Testis (tissue), 3 donors: ENCODE measurements around the gene ZNF653. TPM values are rescaled to one million over a fixed set of nuclear protein-coding genes. Genes with fewer than 3 reads are reported as not detected.
A peak's percentile ranks its signal among the peaks of the same experiment; 100 is the strongest.

ENCODE experiments used
- DNase-seq: peaks from one replicate; pipeline ENCODE4 v3.0.0-alpha.2; 2019
- H3K27ac ChIP-seq, 2 donors: fragments of 200-600 bp; sonication (generic); one replicate each; pipeline ENCODE4 v1.5.1; 2019
- H3K27me3 ChIP-seq: fragments of 200-600 bp; sonication (generic); one replicate; pipeline ENCODE4 v1.5.1; 2019
- H3K36me3 ChIP-seq: fragments of 200-600 bp; sonication (generic); one replicate; pipeline ENCODE4 v1.5.1; 2017; ENCODE audit warnings: low read depth; ENCODE audit errors: missing control alignments
- H3K4me1 ChIP-seq: fragments of 200-600 bp; sonication (generic); one replicate; pipeline ENCODE4 v1.5.1; 2019
- H3K4me3 ChIP-seq, 2 donors: fragments of 200-600 bp; sonication (generic); one replicate each; pipeline ENCODE4 v1.5.1; 2017 to 2019
- H3K9me3 ChIP-seq: fragments of 200-600 bp; sonication (generic); one replicate; pipeline ENCODE4 v1.5.1; 2017
- CTCF ChIP-seq, 3 experiments: fragments of 450-650 bp in 2 of 3; fragments of 200-600 bp in 1 of 3; sonication (generic) in 1 of 3; IDR thresholded peaks; one replicate each; pipeline ENCODE4 v1.5.1; 2016 to 2019; ENCODE audit warnings: antibody characterized with exemption in 3 of 3, mild to moderate bottlenecking in 2 of 3, moderate library complexity in 1 of 3
- POLR2A ChIP-seq: fragments of 450-650 bp; IDR thresholded peaks from one replicate; pipeline ENCODE4 v1.6.1; 2017; ENCODE audit warnings: antibody characterized with exemption, mild to moderate bottlenecking, moderate library complexity
- WGBS, 2 donors: methylation state at CpG; one replicate each; pipeline ENCODE4 v1.1.5; 2018; 5-methylcytosine and 5-hydroxymethylcytosine counted together
- intact Hi-C: fragments of 100-400 bp; cut with DNase I; formaldehyde crosslinking; loops from one replicate; pipeline ENCODE4 v1.15.1; 2023; ENCODE audit warnings: low total_unique reads
- polyA plus RNA-seq: library from polyadenylated mRNA; stranded (reverse); fragments of 350-450 nt; fragmentation: Illumina TruSeq; extraction: RNeasy Lipid Tissue Mini Kit (QIAGEN cat#74804); gene quantifications from one replicate; pipeline ENCODE4 v1.2.3, GENCODE V29; 2014; ENCODE audit warnings: low read depth, low replicate concordance; ENCODE audit not compliant: insufficient read depth
- total RNA-seq, 2 donors: library from RNA; depleted of rRNA; stranded (reverse); fragments of >200 nt; gene quantifications; one replicate each; pipeline ENCODE4 v1.2.3, GENCODE V29; 2016

Gene ZNF653
- total and polyA plus RNA-seq, 3 donors from 2014 or later = 36.8 to 53.3 (median 45.9) TPM

GRCh38 chr19:11541238-11541637, 35.6 kb upstream of the ZNF653 start:
- no peak overlapping the region for H3K4me3 ChIP-seq

GRCh38 chr19:11540645-11541044, 35.0 kb upstream of the ZNF653 start:
- H3K36me3 ChIP-seq = no peaks in the 10 kb centered on the region
- intact Hi-C loops = no loop called here
- no peaks in the 10 kb centered on the region for H3K9me3 ChIP-seq
- no peak overlapping the region for H3K4me3 ChIP-seq
- peak overlapping the region; percentile 81 to 90 for H3K27ac ChIP-seq
- peaks cover 14% of the 10 kb centered on the region for H3K4me1 ChIP-seq
- no peak for DNase-seq
- 77 to 89% methylated on average over 3 to 5 of the region's 5 CpGs for WGBS, 2 donors
- H3K27me3 ChIP-seq = no peaks in the 10 kb centered on the region
- TF ChIP-seq CTCF (IDR thresholded peaks at IDR 0.05) (no peak), POLR2A (no peak)

More at GRCh38 chr19:11541238-11541637, 35.6 kb upstream of the ZNF653 start:
- H3K4me1 ChIP-seq = peaks cover 12% of the 10 kb centered on the region
- H3K9me3 ChIP-seq = no peaks in the 10 kb centered on the region
- no peaks in the 10 kb centered on the region for H3K27me3 ChIP-seq
- intact Hi-C loops = no loop called here
- TF ChIP-seq POLR2A (no peak), CTCF (IDR thresholded peaks at IDR 0.05) (no peak)
- DNase-seq = no peak
- 84 to 85% methylated on average over 3 of the region's 3 CpGs for WGBS, 2 donors
- H3K36me3 ChIP-seq = no peaks in the 10 kb centered on the region
- peak overlapping the region in 1 of 2 donors; percentile 90 for H3K27ac ChIP-seq

GRCh38 chr19:11539495-11540365, 34.1 kb upstream of the ZNF653 start:
- TF ChIP-seq CTCF (IDR thresholded peaks at IDR 0.05) (no peak), POLR2A (no peak)
- no peaks in the 10 kb centered on the region for H3K36me3 ChIP-seq
- DNase-seq = peak; percentile 57
- H3K4me1 ChIP-seq = peaks cover 19% of the 10 kb centered on the region
- peak overlapping the region; percentile 47 to 58 for H3K4me3 ChIP-seq
- H3K27me3 ChIP-seq = no peaks in the 10 kb centered on the region
- intact Hi-C loops = no loop called here
- H3K27ac ChIP-seq = peak overlapping the region; percentile 81 to 90
- 4 to 9% methylated on average over 17 to 35 of the region's 36 CpGs for WGBS, 2 donors
- no peaks in the 10 kb centered on the region for H3K9me3 ChIP-seq

GRCh38 chr19:11538232-11539036, 32.8 kb upstream of the ZNF653 start, which contains the start of gene CNN1:
Gene CNN1 (plus strand): TSS chr19:11538851. CDS start chr19:11538928, 77 bp downstream.
- 10 to 13% methylated on average over 3 to 21 of the region's 21 CpGs for WGBS, 2 donors
- Histone ChIP-seq H3K27me3 (no peaks in the 10 kb centered on the region), H3K4me3 (peak within 1 kb of the TSS; percentile 47 to 58), H3K36me3 (no peaks in the 10 kb centered on the region), H3K27ac (peak within 1 kb of the TSS; percentile 81 to 90), H3K4me1 (peaks cover 19% of the 10 kb centered on the region), H3K9me3 (no peaks in the 10 kb centered on the region)
- TF ChIP-seq POLR2A = peak; percentile 57
- no peak for TF ChIP-seq CTCF (IDR thresholded peaks at IDR 0.05)
- DNase-seq = peak; percentile 71
- intact Hi-C loops = no loop called here
